GM18508 (cell line): Measurements from ENCODE around the gene ZNF385B.

Experiments
- ATAC-seq: cut with Tn5 transposase; IDR thresholded peaks from one replicate; pipeline ENCODE4 v1.9.1; 2021; ENCODE audit warnings: moderate number of reproducible peaks; ENCODE audit not compliant: insufficient read depth, unreplicated experiment

Gene ZNF385B

GRCh38 chr2:179857236-179857635, 4.2 kb downstream of the ZNF385B start:
- no peak for ATAC-seq

- no peak for ATAC-seq
Measured at GRCh38 chr2:179856205-179856604, 5.2 kb downstream of the ZNF385B start.

- no peak for ATAC-seq
Measured at GRCh38 chr2:179855673-179856072, 5.7 kb downstream of the ZNF385B start.

- no peak for ATAC-seq
Measured at GRCh38 chr2:179854891-179855290, 6.5 kb downstream of the ZNF385B start.

GRCh38 chr2:179853108-179853507, 8.3 kb downstream of the ZNF385B start:
- no peak for ATAC-seq

- ATAC-seq: no peak
Measured at GRCh38 chr2:179850188-179850587, 11.2 kb downstream of the ZNF385B start.

GRCh38 chr2:179849719-179850118, 11.7 kb downstream of the ZNF385B start:
- ATAC-seq: no peak

- ATAC-seq: no peak
Measured at GRCh38 chr2:179843541-179843940, 17.9 kb downstream of the ZNF385B start.

- no peak for ATAC-seq
Measured at GRCh38 chr2:179842498-179843153, 18.8 kb downstream of the ZNF385B start.

GRCh38 chr2:179840840-179841239, 20.6 kb downstream of the ZNF385B start:
- no peak for ATAC-seq

- no peak for ATAC-seq
Measured at GRCh38 chr2:179837408-179837807, 24.0 kb downstream of the ZNF385B start.

- no peak for ATAC-seq
Measured at GRCh38 chr2:179830043-179830787, 31.2 kb downstream of the ZNF385B start.

GRCh38 chr2:179826297-179826696, 35.1 kb downstream of the ZNF385B start:
- ATAC-seq: no peak

- ATAC-seq: no peak
Measured at GRCh38 chr2:179825494-179825893, 35.9 kb downstream of the ZNF385B start.

- ATAC-seq: no peak
Measured at GRCh38 chr2:179824961-179825360, 36.5 kb downstream of the ZNF385B start.

GRCh38 chr2:179822540-179822939, 38.9 kb downstream of the ZNF385B start:
- no peak for ATAC-seq

GRCh38 chr2:179818546-179818945, 42.9 kb downstream of the ZNF385B start:
- no peak for ATAC-seq

- ATAC-seq: no peak
Measured at GRCh38 chr2:179817181-179817841, 44.1 kb downstream of the ZNF385B start.

- ATAC-seq: no peak
Measured at GRCh38 chr2:179814050-179814449, 47.4 kb downstream of the ZNF385B start.

- no peak for ATAC-seq
Measured at GRCh38 chr2:179812501-179812900, 48.9 kb downstream of the ZNF385B start.

GRCh38 chr2:179811042-179811441, 50.4 kb downstream of the ZNF385B start:
- no peak for ATAC-seq
